Measurements from ENCODE around the gene ACOT4.

The ACOT4 gene

GRCh38 chr14:73637830-73638229, 46.2 kb downstream of the ACOT4 start:
- Mint-ChIP-seq H3K27ac (no peak overlapping the region), H3K9me3 (no peaks in the 10 kb centered on the region), H3K27me3 (peaks cover 4% of the 10 kb centered on the region), H3K4me3 (no peak overlapping the region), H3K4me1 (ENCODE audit: low read depth) (peaks cover 11% of the 10 kb centered on the region), H3K36me3 (ENCODE audit: low read depth) (no peaks in the 10 kb centered on the region)

GRCh38 chr14:73640796-73641365, 49.2 kb downstream of the ACOT4 start:
- H3K27me3 Mint-ChIP-seq: no peaks in the 10 kb centered on the region
- H3K4me1 Mint-ChIP-seq (ENCODE audit: low read depth): peaks cover 20% of the 10 kb centered on the region
- H3K27ac Mint-ChIP-seq: no peak overlapping the region
- H3K9me3 Mint-ChIP-seq: no peaks in the 10 kb centered on the region
- no peaks in the 10 kb centered on the region for H3K36me3 Mint-ChIP-seq (ENCODE audit: low read depth)
- no peak overlapping the region for H3K4me3 Mint-ChIP-seq

- H3K27me3 Mint-ChIP-seq: no peaks in the 10 kb centered on the region
- H3K4me1 Mint-ChIP-seq (ENCODE audit: low read depth): peaks cover 17% of the 10 kb centered on the region
- no peaks in the 10 kb centered on the region for H3K36me3 Mint-ChIP-seq (ENCODE audit: low read depth)
- peak within 1 kb of the TSS; percentile 98 for H3K4me3 Mint-ChIP-seq
- H3K9me3 Mint-ChIP-seq: no peaks in the 10 kb centered on the region
- H3K27ac Mint-ChIP-seq: peak within 1 kb of the TSS; percentile 91
Observed at GRCh38 chr14:73644531-73645247, 53.0 kb downstream of the ACOT4 start, which contains the start of gene DNAL1. TSS of gene DNAL1 (plus strand) at chr14:73644986. CDS start at chr14:73645040, 54 bp downstream.

- H3K4me1 Mint-ChIP-seq (ENCODE audit: low read depth): peaks cover 17% of the 10 kb centered on the region
- peak overlapping the region; percentile 98 for H3K4me3 Mint-ChIP-seq
- H3K27ac Mint-ChIP-seq: peak overlapping the region; percentile 91
- H3K27me3 Mint-ChIP-seq: no peaks in the 10 kb centered on the region
- no peaks in the 10 kb centered on the region for H3K9me3 Mint-ChIP-seq
- no peaks in the 10 kb centered on the region for H3K36me3 Mint-ChIP-seq (ENCODE audit: low read depth)
Observed at GRCh38 chr14:73645248-73645610, 53.6 kb downstream of the ACOT4 start.

All from stimulated activated naive CD8-positive, alpha-beta T cell treated with anti-CD3 and anti-CD28 coated beads, Interleukin-15, Interleukin-2, amounts not matched to agents 100 ng/mL and 50 ng/mL, for 24 hours (primary cell).